Mucosa of descending colon (tissue), 3 donors: ENCODE measurements around the gene KRTAP27-1. TPM values are rescaled to one million over a fixed set of nuclear protein-coding genes. Genes with fewer than 3 reads are reported as not detected.

Experiments used
- microRNA-seq: library from miRNA; unstranded; fragments of <30 nt; microRNA quantifications from one replicate; pipeline ENCODE4, GENCODE V29; 2019
- total RNA-seq, 3 donors: library from RNA; stranded (reverse); fragmentation: NEBNext Ultra II Directional in 2 of 3; extraction: Animal tissue kit (Norgen Biotek cat#: 25700) in 2 of 3; gene quantifications; one replicate each; pipeline versions ENCODE4 v1.2.1 to v1.2.4, GENCODE V29; 2021 to 2023
- donor health status: DM: no; HTN: no; CAD: no; lungs with moderate emphysema.
- donor health status: DM: no; HTN: no; CAD: no.
- donor health status: DM: no; HTN: yes; CAD: no.

KRTAP27-1 gene
- total RNA-seq, 3 donors from 2014 or later = not detected

Small RNA genes lying within 50 kb of the gene (microRNA-seq; reads per million reads assigned to microRNA genes)
- not detected for gene MIR4327

Other genes starting within 250 kb of the KRTAP27-1 start
- gene CLDN17, start 170.9 kb downstream of the KRTAP27-1 start, total RNA-seq = not detected
- 10 to 100 TPM; 14.5 to 61.9 (median 35.8) TPM for gene CLDN8, start 121.6 kb downstream of the KRTAP27-1 start, total RNA-seq
- gene KRTAP24-1, start 54.7 kb downstream of the KRTAP27-1 start, total RNA-seq = not detected
- not detected for gene KRTAP25-1, start 48.2 kb downstream of the KRTAP27-1 start, total RNA-seq
- gene KRTAP26-1, start 17.4 kb downstream of the KRTAP27-1 start, total RNA-seq = not detected
- gene KRTAP23-1, start 10.9 kb upstream of the KRTAP27-1 start, total RNA-seq = not detected
- gene KRTAP13-2, start 34.6 kb upstream of the KRTAP27-1 start, total RNA-seq = 10 to 100 TPM in 1 of 3 donors, 1 to 10 TPM in 1, under 1 TPM in 1; 0.47 to 15.0 (median 2.9) TPM
- not detected for gene KRTAP13-1, start 58.3 kb upstream of the KRTAP27-1 start, total RNA-seq
- not detected for gene KRTAP13-3, start 88.2 kb upstream of the KRTAP27-1 start, total RNA-seq
- gene KRTAP13-4, start 92.5 kb upstream of the KRTAP27-1 start, total RNA-seq = not detected
- gene KRTAP15-1, start 102.6 kb upstream of the KRTAP27-1 start, total RNA-seq = not detected
- gene KRTAP19-1, start 142.7 kb upstream of the KRTAP27-1 start, total RNA-seq = not detected
- not detected for gene KRTAP19-2, start 149.7 kb upstream of the KRTAP27-1 start, total RNA-seq
- not detected for gene KRTAP19-3, start 154.3 kb upstream of the KRTAP27-1 start, total RNA-seq
- gene KRTAP19-4, start 159.5 kb upstream of the KRTAP27-1 start, total RNA-seq = not detected
- not detected for gene KRTAP19-5, start 164.4 kb upstream of the KRTAP27-1 start, total RNA-seq
- not detected for gene KRTAP19-6, start 204.2 kb upstream of the KRTAP27-1 start, total RNA-seq
- gene KRTAP19-7, start 223.6 kb upstream of the KRTAP27-1 start, total RNA-seq = not detected